8988T (cell line): ENCODE results near the gene ATP13A1.
"Not testable (repeated sequence)": the region's sequence is repeated elsewhere in the genome, so short reads cannot be mapped to it uniquely, and the experiment has no call there.

Source experiments
- DNase-seq: peaks from one replicate; pipeline ENCODE4 v3.0.0; 2011

Gene ATP13A1

GRCh38 chr19:19663256-19664120 is at the start of gene ATP13A1:
Gene ATP13A1 (minus strand): TSS chr19:19663676. CDS start chr19:19663666, 10 bp downstream.
- DNase-seq = peak; percentile 69

- DNase-seq = no peak
Measured at GRCh38 chr19:19711934-19712828, 48.7 kb upstream of the ATP13A1 start.

- no peak for DNase-seq
Measured at GRCh38 chr19:19711306-19711933, 47.9 kb upstream of the ATP13A1 start.

- DNase-seq = no peak
Measured at GRCh38 chr19:19710506-19710905, 47.0 kb upstream of the ATP13A1 start.

DNA sequence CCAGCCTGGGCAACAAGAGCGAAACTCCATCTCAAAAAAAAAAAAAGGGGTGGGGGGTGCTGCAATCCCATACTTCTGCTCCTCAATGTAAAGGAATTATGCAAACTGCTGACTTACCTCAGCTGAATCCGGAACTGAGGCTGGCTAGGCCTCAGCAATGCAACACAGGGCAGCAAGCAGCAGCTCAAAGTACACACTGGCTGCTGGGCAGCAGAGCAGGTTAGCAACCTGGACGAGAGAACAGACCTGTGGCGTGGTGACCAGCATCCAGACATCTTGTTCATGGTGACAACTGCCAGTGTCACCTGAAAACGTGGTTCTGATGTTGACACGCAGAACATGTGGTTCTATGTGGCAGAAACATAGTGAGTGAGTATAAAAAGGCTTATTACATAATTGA is 41.4 kb upstream of the ATP13A1 start:
- DNase-seq = no peak

GRCh38 chr19:19700493-19700892 is 37.0 kb upstream of the ATP13A1 start:
- DNase-seq = not testable (repeated sequence)

GRCh38 chr19:19697589-19697988 is 34.1 kb upstream of the ATP13A1 start:
- no peak for DNase-seq

DNA sequence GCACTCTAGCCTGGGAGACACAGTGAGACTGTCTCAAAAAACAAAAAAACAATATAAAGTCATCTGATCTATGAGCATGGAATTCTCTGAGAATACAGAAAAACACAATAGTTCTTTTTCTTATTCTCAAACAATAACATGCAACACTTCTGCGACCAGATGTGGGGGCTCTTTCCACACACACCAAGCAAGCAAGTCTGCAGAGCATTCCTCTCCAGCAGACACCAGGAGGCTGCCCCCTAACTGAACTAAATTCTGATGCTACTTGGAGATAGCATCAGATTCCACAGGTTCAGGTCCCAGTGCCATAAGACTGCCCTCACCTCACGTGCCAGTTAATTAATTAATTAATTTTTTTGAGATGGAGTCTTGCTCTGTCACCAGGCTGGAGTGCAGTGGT is 32.9 kb upstream of the ATP13A1 start:
- no peak for DNase-seq

GRCh38 chr19:19691683-19692082 is 28.2 kb upstream of the ATP13A1 start:
- DNase-seq = no peak

DNA sequence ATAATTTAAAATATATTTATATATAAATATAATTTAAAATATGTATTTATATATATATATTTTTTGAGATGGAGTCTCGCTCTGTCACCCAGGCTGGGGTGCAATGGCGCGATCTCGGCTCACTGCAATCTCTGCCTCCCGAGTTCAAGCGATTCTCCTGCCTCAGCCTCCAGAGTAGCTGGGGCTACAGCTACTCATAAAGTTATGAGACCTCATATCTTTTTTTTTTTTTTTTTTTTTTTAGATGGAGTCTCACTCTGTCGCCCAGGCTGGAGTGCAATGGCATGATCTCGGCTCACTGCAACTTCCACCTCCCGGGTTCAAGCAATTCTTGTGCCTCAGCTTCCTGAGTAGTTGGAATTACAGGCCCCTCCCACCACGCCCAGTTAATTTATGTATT is 25.5 kb upstream of the ATP13A1 start:
- not testable (repeated sequence) for DNase-seq

GRCh38 chr19:19687090-19687489 is 23.6 kb upstream of the ATP13A1 start:
- no peak for DNase-seq

GRCh38 chr19:19686580-19686979 is 23.1 kb upstream of the ATP13A1 start:
- no peak for DNase-seq

- DNase-seq = not testable (repeated sequence)
Measured at GRCh38 chr19:19686119-19686518, 22.6 kb upstream of the ATP13A1 start.

- no peak for DNase-seq
Measured at GRCh38 chr19:19679176-19680073, 15.9 kb upstream of the ATP13A1 start.

DNA sequence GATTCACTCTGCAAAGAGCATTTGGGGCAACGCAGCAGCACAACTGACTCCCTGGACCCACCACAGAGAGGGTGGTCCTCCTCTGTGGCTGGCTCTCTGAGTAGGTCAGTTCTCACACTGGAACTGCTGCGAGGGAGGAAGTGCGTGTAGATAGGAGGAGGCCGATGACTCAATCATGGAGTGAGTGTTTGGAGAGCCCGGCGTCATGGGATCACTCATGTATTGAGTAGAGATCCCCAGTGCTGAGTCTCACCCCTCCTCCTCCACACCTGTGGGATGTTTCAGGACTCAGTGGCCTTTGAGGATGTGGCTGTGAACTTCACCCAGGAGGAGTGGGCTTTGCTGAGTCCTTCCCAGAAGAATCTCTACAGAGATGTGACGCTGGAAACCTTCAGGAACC is 14.1 kb upstream of the ATP13A1 start:
- DNase-seq = no peak

GRCh38 chr19:19674315-19674714 is 10.8 kb upstream of the ATP13A1 start:
- DNase-seq = no peak

GRCh38 chr19:19672816-19673215 is 9.3 kb upstream of the ATP13A1 start:
- no peak for DNase-seq

- no peak for DNase-seq
Measured at GRCh38 chr19:19670070-19670551, 6.6 kb upstream of the ATP13A1 start.

DNA sequence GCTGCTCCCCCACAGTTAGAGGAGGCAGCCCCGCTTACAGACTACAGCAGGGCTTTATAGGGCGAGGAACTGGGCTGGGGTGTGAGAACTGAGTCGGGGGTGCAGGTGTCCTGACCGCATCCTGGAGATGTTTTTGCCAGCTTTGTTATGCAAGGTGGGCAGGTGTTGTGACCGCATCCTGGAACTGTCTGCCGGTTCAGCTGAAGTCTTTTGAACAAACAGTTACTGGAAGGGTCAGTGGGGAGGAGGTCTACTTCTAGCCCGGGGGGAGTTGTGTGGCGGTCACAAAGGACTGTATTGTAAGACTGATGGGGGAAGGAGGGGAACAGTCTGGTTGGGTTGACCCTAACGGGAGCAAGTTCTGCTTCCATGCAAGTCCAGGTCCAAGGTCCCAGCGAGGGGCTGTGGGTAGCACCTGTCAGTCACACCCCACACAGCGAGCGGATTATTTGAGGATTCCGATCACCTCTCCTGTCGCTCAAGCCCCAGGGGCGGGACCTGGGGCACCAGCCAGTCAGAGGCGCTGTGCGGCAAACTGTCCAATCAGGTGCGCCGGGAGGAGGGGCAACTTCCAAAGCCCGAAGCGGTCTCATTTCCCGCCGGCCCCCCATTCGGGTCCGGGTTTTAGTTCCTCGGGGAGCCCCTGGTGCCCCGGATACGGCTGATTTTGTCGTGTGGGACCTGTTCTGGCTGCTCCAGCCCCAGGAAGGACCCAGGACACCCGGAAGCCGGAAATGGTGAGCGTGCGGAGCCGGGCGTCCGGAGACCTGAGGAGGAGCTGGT is 4.9 kb upstream of the ATP13A1 start, which contains the start of gene ZNF101:
Gene ZNF101, plus strand, starts transcription at position 610 of the 783 bp plus-strand sequence. Its CDS starts 125 bp downstream, at position 735.
- DNase-seq = peak; percentile 76

GRCh38 chr19:19665420-19665948 is 2.0 kb upstream of the ATP13A1 start:
- not testable (repeated sequence) for DNase-seq

DNA sequence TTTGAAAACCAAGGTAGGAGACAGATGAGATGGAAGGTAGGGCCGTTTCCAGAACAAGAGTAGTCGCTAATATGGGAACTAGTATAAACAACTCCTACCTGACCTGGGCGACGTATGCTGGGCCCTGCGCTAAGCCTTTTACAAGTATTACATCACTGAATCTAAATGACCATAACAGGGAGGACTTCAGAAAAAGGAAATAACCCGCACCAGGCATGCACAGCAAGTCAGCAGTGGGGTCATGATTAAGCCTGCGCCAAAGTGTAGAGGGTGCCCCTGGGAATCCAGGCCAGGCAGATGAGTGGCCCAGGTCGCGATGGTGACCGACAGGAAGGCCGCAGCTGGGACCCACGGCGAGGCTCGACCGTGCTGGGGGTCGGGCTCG is 613 bp downstream of the ATP13A1 start:
- no peak for DNase-seq
